ENCODE results near the gene PRKAB1. TPM values are rescaled to one million over a fixed set of nuclear protein-coding genes. Genes with fewer than 3 reads are reported as not detected.
"Not testable (repeated sequence)": the region's sequence is repeated elsewhere in the genome, so short reads cannot be mapped to it uniquely, and the experiment has no call there.

PRKAB1 gene
- total RNA-seq, 2 experiments from 2014 or later = 18.6 to 24.2 TPM

DNA sequence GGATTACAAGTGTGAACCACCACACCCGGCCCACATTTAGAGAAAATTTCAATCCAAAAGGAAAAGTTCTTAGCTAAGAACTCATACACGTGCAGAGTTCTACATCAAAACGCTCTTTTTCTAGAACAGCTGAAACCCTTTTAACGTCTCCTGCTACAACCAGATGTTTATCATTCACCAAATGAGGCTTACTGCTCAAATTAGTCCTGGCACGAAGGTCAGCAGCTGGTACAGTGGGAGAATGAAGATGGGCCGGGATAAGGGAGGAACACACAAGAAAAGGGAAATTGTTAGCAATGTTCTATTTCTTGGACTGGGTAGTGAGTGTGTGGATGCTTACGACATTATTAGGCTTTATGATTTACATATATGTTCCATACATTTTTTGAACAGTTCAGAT lies 37.2 kb downstream of the PRKAB1 start:
- Mint-ChIP-seq H3K4me1 (ENCODE audit: low read depth) (no peaks in the 10 kb centered on the region), H3K36me3 (ENCODE audit: low read depth) (no peaks in the 10 kb centered on the region), H3K4me3 (no peak overlapping the region), H3K27me3 (no peaks in the 10 kb centered on the region), H3K27ac (no peak overlapping the region), H3K9me3 (no peaks in the 10 kb centered on the region)
- no peaks in the 10 kb centered on the region for H3K4me1 ChIP-seq (ENCODE audit: insufficient read depth, low read length)
- no peak for ATAC-seq (ENCODE audit: poor library complexity)
- no peak for DNase-seq
- H3K27me3 ChIP-seq (ENCODE audit: control insufficient read depth in 1 of 2, insufficient read depth in 2 of 2, low read length in 2 of 2) = no peaks in the 10 kb centered on the region
- no peaks in the 10 kb centered on the region for H3K9me3 ChIP-seq (ENCODE audit: control insufficient read depth in 1 of 2, insufficient read depth in 1 of 2, low read length in 2 of 2)
- H3K4me3 ChIP-seq (ENCODE audit: low read length) = no peak overlapping the region
- no peaks in the 10 kb centered on the region for H3K36me3 ChIP-seq (ENCODE audit: insufficient read depth, low read length)
- TF ChIP-seq, protein P1, sequence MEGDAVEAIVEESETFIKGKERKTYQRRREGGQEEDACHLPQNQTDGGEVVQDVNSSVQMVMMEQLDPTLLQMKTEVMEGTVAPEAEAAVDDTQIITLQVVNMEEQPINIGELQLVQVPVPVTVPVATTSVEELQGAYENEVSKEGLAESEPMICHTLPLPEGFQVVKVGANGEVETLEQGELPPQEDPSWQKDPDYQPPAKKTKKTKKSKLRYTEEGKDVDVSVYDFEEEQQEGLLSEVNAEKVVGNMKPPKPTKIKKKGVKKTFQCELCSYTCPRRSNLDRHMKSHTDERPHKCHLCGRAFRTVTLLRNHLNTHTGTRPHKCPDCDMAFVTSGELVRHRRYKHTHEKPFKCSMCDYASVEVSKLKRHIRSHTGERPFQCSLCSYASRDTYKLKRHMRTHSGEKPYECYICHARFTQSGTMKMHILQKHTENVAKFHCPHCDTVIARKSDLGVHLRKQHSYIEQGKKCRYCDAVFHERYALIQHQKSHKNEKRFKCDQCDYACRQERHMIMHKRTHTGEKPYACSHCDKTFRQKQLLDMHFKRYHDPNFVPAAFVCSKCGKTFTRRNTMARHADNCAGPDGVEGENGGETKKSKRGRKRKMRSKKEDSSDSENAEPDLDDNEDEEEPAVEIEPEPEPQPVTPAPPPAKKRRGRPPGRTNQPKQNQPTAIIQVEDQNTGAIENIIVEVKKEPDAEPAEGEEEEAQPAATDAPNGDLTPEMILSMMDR (IDR thresholded peaks at IDR 0.05) = no peak
- no peak overlapping the region for H3K27ac ChIP-seq (ENCODE audit: low read depth in 1 of 2, low read length in 2 of 2)
- ChIA-PET CTCF (no interaction called here), POLR2A (no interaction called here)
- intact Hi-C loops (cut with DNase I, micrococcal nuclease) = no loop called here

DNA sequence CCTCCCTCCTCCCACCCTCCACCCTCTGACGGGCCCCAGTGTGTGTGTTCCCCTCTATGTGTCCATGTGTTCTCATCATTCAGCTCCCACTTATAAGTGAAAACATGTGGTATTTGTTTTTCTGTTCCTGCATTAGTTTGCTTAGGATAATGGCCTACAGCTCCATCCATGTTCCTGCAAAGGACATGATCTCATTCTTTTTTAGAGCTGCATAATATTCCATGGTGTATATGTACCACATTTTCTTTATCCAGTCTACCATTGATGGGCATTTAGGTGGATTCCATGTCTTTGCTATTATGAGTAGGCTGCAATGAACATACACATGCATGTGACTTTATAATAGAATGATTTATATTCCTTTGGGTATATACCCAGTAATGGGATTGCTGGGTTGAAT lies 38.5 kb downstream of the PRKAB1 start:
- H3K4me3 Mint-ChIP-seq; H3K27me3 ChIP-seq (ENCODE audit: control insufficient read depth in 1 of 2, insufficient read depth in 2 of 2, low read length in 2 of 2); H3K9me3 ChIP-seq (ENCODE audit: control insufficient read depth in 1 of 2, insufficient read depth in 1 of 2, low read length in 2 of 2); H3K4me1 Mint-ChIP-seq (ENCODE audit: low read depth); H3K4me3 ChIP-seq (ENCODE audit: low read length); H3K27ac ChIP-seq (ENCODE audit: low read depth in 1 of 2, low read length in 2 of 2); H3K9me3 Mint-ChIP-seq; H3K36me3 ChIP-seq (ENCODE audit: insufficient read depth, low read length); POLR2A ChIA-PET; intact Hi-C loops (cut with DNase I, micrococcal nuclease); H3K27ac Mint-ChIP-seq; H3K27me3 Mint-ChIP-seq; H3K4me1 ChIP-seq (ENCODE audit: insufficient read depth, low read length); CTCF ChIA-PET; DNase-seq; H3K36me3 Mint-ChIP-seq (ENCODE audit: low read depth); ATAC-seq (ENCODE audit: poor library complexity): not testable (repeated sequence)

DNA sequence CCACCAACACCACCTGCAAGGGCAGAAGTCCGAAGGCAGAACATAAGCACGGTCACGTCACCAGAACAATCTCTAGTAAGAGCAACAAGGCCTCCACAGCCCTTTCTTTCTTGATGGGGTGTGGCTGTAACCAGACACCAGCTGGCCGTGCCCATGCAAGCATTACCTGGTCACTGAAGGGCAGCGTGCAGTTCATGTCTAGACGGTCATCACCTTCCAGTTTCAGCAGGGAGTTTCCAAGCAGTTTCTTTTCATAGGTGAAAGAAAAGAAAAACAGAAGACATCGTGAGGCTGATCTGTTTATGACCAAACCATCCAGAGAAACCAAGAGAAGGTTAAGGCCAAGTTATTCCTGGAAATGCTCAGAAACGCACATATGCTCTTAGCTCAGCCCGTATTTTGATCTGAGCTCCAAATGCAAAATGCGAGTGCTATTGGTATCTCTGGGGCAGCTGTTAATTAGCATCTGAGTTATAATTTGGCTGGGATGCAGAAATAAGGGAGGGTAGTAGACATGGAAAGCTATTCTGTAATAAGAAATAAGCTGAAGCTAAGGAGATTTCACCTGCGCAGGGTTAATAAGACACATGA lies 42.5 kb downstream of the PRKAB1 start:
- peaks cover 6% of the 10 kb centered on the region for H3K36me3 Mint-ChIP-seq (ENCODE audit: low read depth)
- Histone ChIP-seq H3K27ac (ENCODE audit: low read depth in 1 of 2, low read length in 2 of 2) (no peak overlapping the region), H3K9me3 (ENCODE audit: control insufficient read depth in 1 of 2, insufficient read depth in 1 of 2, low read length in 2 of 2) (no peaks in the 10 kb centered on the region), H3K27me3 (ENCODE audit: control insufficient read depth in 1 of 2, insufficient read depth in 2 of 2, low read length in 2 of 2) (no peaks in the 10 kb centered on the region), H3K4me3 (ENCODE audit: low read length) (no peak overlapping the region), H3K36me3 (ENCODE audit: insufficient read depth, low read length) (no peaks in the 10 kb centered on the region), H3K4me1 (ENCODE audit: insufficient read depth, low read length) (no peaks in the 10 kb centered on the region)
- intact Hi-C loops (cut with DNase I, micrococcal nuclease) = no loop called here
- no peak overlapping the region for H3K4me3 Mint-ChIP-seq
- peaks cover 2% of the 10 kb centered on the region for H3K9me3 Mint-ChIP-seq
- ATAC-seq (ENCODE audit: poor library complexity) (no peak), DNase-seq (no peak)
- H3K27ac Mint-ChIP-seq = no peak overlapping the region
- no peaks in the 10 kb centered on the region for H3K27me3 Mint-ChIP-seq
- no peaks in the 10 kb centered on the region for H3K4me1 Mint-ChIP-seq (ENCODE audit: low read depth)
- ChIA-PET POLR2A (no interaction called here), CTCF (interaction anchor here (1.4 kb wide), 1 partner anchor 28 kb away, joined by 3 read pairs; no protein-coding TSS in a partner anchor)
- TF ChIP-seq, protein P1 (IDR thresholded peaks at IDR 0.05) = no peak

DNA sequence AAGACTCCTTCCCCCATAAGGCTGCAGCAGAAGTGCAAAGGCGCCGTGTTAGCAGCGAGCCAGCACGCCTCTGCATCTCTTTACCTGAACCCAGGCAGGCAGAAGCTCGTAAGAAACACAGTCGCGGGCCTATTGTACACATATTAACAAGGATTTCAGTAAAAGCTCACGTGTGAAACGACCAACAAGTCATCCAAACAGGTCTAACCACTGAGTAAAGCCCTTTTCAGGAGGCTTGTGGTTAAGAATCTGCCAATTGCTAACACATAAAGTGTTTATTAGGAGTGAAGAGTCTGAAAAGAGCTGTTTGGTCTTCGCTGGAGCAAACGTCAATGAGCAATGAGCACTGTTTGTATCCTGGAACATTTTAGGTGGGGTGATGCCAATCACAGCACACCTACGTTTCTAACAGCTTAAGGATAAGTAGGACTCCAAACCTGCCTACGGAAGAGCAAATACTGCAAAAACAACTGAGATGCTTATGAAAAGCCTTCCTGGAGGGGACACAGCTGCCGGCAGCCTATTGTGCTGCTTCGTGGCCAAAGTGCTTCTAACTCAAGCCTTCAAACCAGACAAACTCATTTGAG lies 43.1 kb downstream of the PRKAB1 start:
- Histone ChIP-seq H3K9me3 (ENCODE audit: control insufficient read depth in 1 of 2, insufficient read depth in 1 of 2, low read length in 2 of 2) (no peaks in the 10 kb centered on the region), H3K4me3 (ENCODE audit: low read length) (no peak overlapping the region), H3K4me1 (ENCODE audit: insufficient read depth, low read length) (no peaks in the 10 kb centered on the region), H3K27ac (ENCODE audit: low read depth in 1 of 2, low read length in 2 of 2) (no peak overlapping the region), H3K27me3 (ENCODE audit: control insufficient read depth in 1 of 2, insufficient read depth in 2 of 2, low read length in 2 of 2) (no peaks in the 10 kb centered on the region), H3K36me3 (ENCODE audit: insufficient read depth, low read length) (no peaks in the 10 kb centered on the region)
- DNase-seq (no peak), ATAC-seq (ENCODE audit: poor library complexity) (no peak)
- no peak overlapping the region for H3K4me3 Mint-ChIP-seq
- TF ChIP-seq, protein P1 (IDR thresholded peaks at IDR 0.05) = no peak
- intact Hi-C loops (cut with DNase I, micrococcal nuclease) = no loop called here
- H3K9me3 Mint-ChIP-seq = peaks cover 2% of the 10 kb centered on the region
- no peak overlapping the region for H3K27ac Mint-ChIP-seq
- H3K27me3 Mint-ChIP-seq = no peaks in the 10 kb centered on the region
- ChIA-PET POLR2A (no interaction called here), CTCF (interaction anchor here (1.4 kb wide), 1 partner anchor 29 kb away, joined by 3 read pairs; no protein-coding TSS in a partner anchor)
- no peaks in the 10 kb centered on the region for H3K4me1 Mint-ChIP-seq (ENCODE audit: low read depth)
- peaks cover 6% of the 10 kb centered on the region for H3K36me3 Mint-ChIP-seq (ENCODE audit: low read depth)

All from CD4-positive, alpha-beta T cell (primary cell).